SU-DHL-6 (cell line): ENCODE results near the gene TMEM258.

Experiments
- H2AFZ ChIP-seq: fragments of 200-600 bp; sonication (generic); 2 replicates; pipeline ENCODE4 v1.6.1; 2014; ENCODE audit warnings: low read depth, mild to moderate bottlenecking, moderate library complexity, mixed read lengths, antibody characterized with exemption, low read length; ENCODE audit not compliant: severe bottlenecking
- H3F3A ChIP-seq: fragments of 200-600 bp; shearing (Covaris generic); 2 replicates; pipeline ENCODE4 v1.6.0; 2016; ENCODE audit warnings: antibody characterized with exemption, mild to moderate bottlenecking; ENCODE audit not compliant: insufficient read depth
- H3K27ac ChIP-seq: fragments of 200-600 bp; sonication (generic); 2 replicates; pipeline ENCODE4 v1.5.1; 2016; ENCODE audit warnings: low read depth, mild to moderate bottlenecking, low read length, moderate library complexity, mixed read lengths
- H3K27me3 ChIP-seq: fragments of 200-600 bp; sonication (generic), shearing (Covaris generic); 2 replicates; pipeline ENCODE4 v1.6.0; 2014; ENCODE audit warnings: mild to moderate bottlenecking, low read length
- H3K36me3 ChIP-seq: fragments of 200-600 bp; sonication (generic); 2 replicates; pipeline ENCODE4 v1.6.1; 2014; ENCODE audit warnings: mild to moderate bottlenecking, low read length, mixed read lengths
- H3K4me2 ChIP-seq: fragments of 300-600, 200-600 bp; shearing (Covaris generic), sonication (generic); 2 replicates; pipeline ENCODE4 v1.6.0; 2014; ENCODE audit warnings: low read length, low read depth, mild to moderate bottlenecking; ENCODE audit not compliant: poor library complexity, severe bottlenecking
- H3K4me3 ChIP-seq: fragments of 200-600 bp; sonication (generic); 2 replicates; pipeline ENCODE4 v1.5.1; 2014; ENCODE audit warnings: antibody characterized with exemption, low read length, mild to moderate bottlenecking, mixed read lengths; ENCODE audit not compliant: insufficient read depth, poor library complexity, severe bottlenecking
- H3K79me2 ChIP-seq: fragments of 200-600 bp; sonication (generic); 2 replicates; pipeline ENCODE4 v1.6.1; 2014; ENCODE audit warnings: mild to moderate bottlenecking, low read length, moderate library complexity; ENCODE audit not compliant: insufficient read depth
- H3K9ac ChIP-seq: fragments of 200-600 bp; sonication (generic); 2 replicates; pipeline ENCODE4 v1.7.0; 2014; ENCODE audit warnings: mild to moderate bottlenecking, low read length
- H3K9me2 ChIP-seq: fragments of 200-600 bp; sonication (generic); replicated peaks from 2 replicates; pipeline ENCODE4 v1.6.1; 2014; ENCODE audit warnings: low read length; ENCODE audit not compliant: insufficient read depth
- H3K9me3 ChIP-seq: fragments of 200-600 bp; sonication (generic); 2 replicates; pipeline ENCODE4 v1.6.1; 2014; ENCODE audit warnings: low read length, mixed read lengths; ENCODE audit not compliant: insufficient read depth
- H4K20me1 ChIP-seq: fragments of 200-600 bp; sonication (generic); 2 replicates; pipeline ENCODE4 v1.6.1; 2014; ENCODE audit warnings: low read depth, mild to moderate bottlenecking, antibody characterized with exemption, low read length, moderate library complexity, mixed read lengths
- CTCF ChIP-seq: fragments of 200-600 bp; sonication (generic); IDR thresholded peaks from one replicate; pipeline ENCODE4 v1.5.1; 2017; ENCODE audit warnings: antibody characterized with exemption, mild to moderate bottlenecking, low read length, moderate library complexity; ENCODE audit not compliant: insufficient read depth, poor library complexity, severe bottlenecking
- EZH2phosphoT487 ChIP-seq: fragments of 200-600 bp; sonication (generic), shearing (Covaris generic); conservative IDR thresholded peaks from 2 replicates; pipeline ENCODE4 v1.6.1; 2018; ENCODE audit warnings: mild to moderate bottlenecking, antibody characterized with exemption, low read length, moderate library complexity, mixed read lengths

TMEM258 gene

GRCh38 chr11:61751384-61751783, 41.0 kb downstream of the TMEM258 start:
- Histone ChIP-seq H3K9me2 (no peaks in the 10 kb centered on the region), H3K36me3 (no peaks in the 10 kb centered on the region), H3K4me3 (no peak overlapping the region), H3F3A (no peaks in the 10 kb centered on the region), H3K9me3 (no peaks in the 10 kb centered on the region), H3K9ac (no peak overlapping the region), H3K79me2 (no peaks in the 10 kb centered on the region), H3K4me2 (no peak overlapping the region), H2AFZ (no peak overlapping the region), H4K20me1 (no peaks in the 10 kb centered on the region), H3K27me3 (no peaks in the 10 kb centered on the region), H3K27ac (no peak overlapping the region)
- TF ChIP-seq EZH2phosphoT487, result no peak
- TF ChIP-seq CTCF, result no peak

GRCh38 chr11:61750631-61751273, 41.6 kb downstream of the TMEM258 start:
- Histone ChIP-seq H4K20me1 (no peaks in the 10 kb centered on the region), H3K9me3 (no peaks in the 10 kb centered on the region), H3F3A (no peaks in the 10 kb centered on the region), H3K79me2 (no peaks in the 10 kb centered on the region), H3K4me3 (no peak overlapping the region), H3K9ac (no peak overlapping the region), H2AFZ (no peak overlapping the region), H3K36me3 (no peaks in the 10 kb centered on the region), H3K27ac (no peak overlapping the region), H3K9me2 (no peaks in the 10 kb centered on the region), H3K4me2 (no peak overlapping the region), H3K27me3 (no peaks in the 10 kb centered on the region)
- TF ChIP-seq CTCF, result no peak
- no peak for TF ChIP-seq EZH2phosphoT487

- no peak overlapping the region for H2AFZ ChIP-seq
- H3K27me3 ChIP-seq, result no peaks in the 10 kb centered on the region
- no peak overlapping the region for H3K27ac ChIP-seq
- H3K36me3 ChIP-seq, result no peaks in the 10 kb centered on the region
- H3K9me3 ChIP-seq, result no peaks in the 10 kb centered on the region
- no peaks in the 10 kb centered on the region for H3K9me2 ChIP-seq
- H3K9ac ChIP-seq, result no peak overlapping the region
- TF ChIP-seq CTCF, result no peak
- no peaks in the 10 kb centered on the region for H3K79me2 ChIP-seq
- H4K20me1 ChIP-seq, result no peaks in the 10 kb centered on the region
- no peak overlapping the region for H3K4me3 ChIP-seq
- H3F3A ChIP-seq, result no peaks in the 10 kb centered on the region
- H3K4me2 ChIP-seq, result no peak overlapping the region
Measured at GRCh38 chr11:61749591-61750217, 42.7 kb downstream of the TMEM258 start.
